Fibroblast of skin of left biceps (primary cell): ENCODE results near the gene F3.
"Not testable (repeated sequence)": the region's sequence is repeated elsewhere in the genome, so short reads cannot be mapped to it uniquely, and the experiment has no call there.

Source experiments
- DNase-seq, 2 experiments: peaks; one replicate each; pipeline ENCODE4 v3.0.0-alpha.2; 2013; ENCODE audit warnings: low read depth in 2 of 2

F3 gene

DNA sequence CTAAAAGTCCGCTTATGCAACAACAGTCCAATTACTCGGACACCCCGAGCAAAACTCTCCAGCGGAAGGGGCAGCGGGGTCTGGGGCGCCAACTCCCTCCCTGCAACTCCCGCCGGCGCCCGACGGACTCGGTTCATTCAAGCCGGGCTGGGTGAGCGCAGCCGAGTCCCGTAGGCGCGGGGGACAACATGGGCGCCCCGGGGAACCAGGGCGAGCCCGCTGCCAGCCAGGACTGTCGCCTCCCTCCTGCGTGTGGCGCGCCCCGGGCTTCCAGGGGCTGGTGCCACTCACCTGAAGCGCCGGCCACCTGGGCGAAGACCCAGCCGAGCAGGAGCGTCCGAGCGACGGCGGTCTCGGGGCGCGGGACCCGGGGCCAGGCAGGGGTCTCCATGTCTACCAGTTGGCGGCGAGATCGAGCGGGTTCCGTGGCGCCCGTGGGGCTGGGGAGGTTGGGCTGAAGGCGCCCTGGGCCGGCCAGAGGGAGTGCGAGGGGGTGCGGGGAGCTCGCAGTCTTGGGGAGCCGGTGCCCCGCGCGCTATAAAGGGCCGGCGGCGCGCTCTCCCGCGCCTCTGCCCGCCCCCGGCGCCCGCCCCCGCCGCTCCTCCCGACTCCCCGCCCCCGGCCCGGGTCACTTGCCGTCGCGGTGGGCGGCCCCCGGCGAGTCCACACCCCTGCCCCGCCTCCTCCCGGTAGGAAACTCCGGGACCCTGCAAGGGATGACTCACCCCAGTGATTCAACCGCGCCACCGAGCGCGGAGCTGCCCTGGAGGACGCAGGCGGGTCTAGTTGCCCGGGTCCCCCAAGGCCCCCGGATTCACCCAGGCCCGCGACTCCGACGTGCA, at the start of gene F3:
Gene F3, minus strand, starts transcription at position 514 of the 842 bp plus-strand sequence. Its CDS starts 123 bp downstream, at position 391.
- peak; percentile 59 to 62 for DNase-seq

DNA sequence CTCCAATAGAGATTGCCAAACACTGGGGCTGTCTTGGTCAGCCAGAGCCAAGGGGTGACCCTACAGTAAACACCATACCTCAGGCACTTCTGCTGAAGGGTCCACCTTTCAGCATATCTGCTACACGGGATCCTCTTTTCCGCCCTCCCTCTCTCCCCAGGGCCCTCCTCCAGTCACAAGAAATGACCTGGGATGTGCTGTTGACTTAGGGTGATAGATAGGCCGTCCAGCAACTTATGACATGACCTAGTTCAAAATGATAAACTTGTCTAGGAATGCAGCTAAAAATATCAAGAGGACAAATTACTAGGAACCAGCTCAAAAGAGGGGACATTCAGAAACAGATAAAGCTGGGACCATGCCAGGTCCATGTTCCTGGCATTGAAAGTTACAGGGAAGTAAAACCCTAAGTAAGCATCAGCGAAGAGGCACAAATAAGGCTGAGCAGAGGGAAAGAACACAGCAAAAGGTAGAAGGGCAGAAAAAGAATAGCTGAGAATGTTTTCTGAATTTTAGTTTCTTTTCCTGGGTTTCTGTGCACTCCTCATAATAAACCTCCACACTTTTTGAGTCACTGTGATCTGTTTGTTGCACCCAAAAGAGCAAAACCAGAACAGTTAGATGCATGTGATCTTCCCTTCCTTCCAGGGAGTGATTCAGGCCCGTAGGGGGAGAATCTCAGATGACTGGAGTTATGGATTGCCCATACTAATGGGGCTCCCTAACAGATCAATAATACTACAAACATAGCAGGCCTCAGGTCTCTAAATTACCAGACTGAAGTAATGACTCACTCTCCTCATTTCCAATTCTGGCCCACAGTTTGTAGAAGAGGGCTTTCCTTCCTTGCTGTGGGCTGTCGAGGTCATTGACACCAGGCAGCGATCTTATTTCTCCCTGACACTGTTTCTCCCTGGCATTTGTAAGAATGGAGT, 48.9 kb upstream of the F3 start:
- DNase-seq = no peak

DNA sequence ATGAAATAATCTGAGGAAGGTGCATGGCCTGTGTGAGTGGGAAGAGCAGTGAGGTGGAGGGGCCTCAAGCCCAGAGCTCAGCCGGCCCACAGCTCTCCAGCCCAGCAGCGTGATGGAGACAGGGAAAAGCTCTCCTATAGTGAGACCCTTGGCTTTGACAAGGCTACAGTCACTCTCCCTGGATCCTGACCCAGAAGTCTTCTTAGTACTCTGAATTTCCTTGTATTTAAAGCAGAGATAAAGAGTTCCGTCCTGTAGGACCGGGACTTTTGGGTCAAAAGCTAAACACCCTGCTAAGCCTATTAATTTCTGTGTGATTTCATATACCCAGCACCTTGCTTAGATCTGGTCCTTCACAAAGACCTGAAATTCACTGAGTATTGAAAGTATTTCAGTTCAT, 48.2 kb upstream of the F3 start:
- no peak for DNase-seq

DNA sequence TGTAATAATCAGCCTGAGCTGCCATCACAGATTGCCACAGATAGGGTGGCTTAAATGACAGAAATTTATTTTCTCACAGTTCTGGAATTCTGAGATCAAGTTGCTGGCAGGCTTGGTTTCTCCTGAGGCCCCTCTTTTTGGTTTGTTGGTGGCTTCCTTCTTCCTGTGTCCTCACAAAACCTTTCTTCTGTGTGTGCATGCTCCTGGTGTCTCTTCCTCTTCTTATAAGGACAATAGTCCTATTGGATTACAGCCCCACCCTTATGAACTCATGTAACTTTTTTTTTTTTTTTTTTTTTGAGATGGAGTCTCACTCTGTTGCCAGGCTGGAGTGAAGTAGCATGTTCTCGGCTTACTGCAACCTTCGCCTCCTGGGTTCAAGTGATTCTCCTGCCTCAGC, 41.0 kb upstream of the F3 start:
- DNase-seq = no peak

DNA sequence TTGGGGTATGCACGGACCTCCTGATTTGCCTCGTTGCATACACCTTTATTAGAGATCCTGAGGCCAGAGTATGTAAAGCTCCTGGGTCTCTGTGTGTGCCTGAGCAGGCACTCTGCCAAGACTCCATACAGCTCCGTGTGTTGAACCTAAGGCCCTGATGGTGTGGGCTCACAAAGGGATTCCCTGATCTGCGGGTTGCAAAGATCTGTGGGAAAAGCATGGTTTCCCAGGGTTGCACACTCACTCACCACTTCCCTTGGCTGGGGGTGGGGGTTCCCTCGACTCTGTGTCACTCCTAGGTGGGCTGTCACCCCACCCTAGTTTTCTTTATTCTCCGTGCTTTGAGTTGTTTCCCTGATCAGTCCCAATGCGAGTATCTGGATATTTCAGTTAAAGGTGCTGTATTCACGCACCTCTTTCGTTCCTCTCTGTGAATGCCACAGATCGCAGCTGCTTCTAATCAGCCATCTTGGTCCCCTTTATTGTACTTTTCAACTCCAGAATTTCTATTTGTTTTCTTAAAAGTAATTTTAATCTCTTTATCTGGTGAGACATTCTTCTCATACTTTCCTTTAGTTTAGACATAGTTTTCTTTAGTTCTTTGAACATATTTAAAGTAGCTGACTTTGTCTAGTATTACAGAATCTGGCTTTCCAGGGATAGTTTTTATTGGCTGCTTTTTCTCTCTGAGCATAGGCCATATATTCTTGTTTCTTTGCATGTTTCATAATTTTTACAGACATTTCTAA, 39.0 kb upstream of the F3 start:
- peak in 1 of 2 experiments; percentile 30 for DNase-seq

DNA sequence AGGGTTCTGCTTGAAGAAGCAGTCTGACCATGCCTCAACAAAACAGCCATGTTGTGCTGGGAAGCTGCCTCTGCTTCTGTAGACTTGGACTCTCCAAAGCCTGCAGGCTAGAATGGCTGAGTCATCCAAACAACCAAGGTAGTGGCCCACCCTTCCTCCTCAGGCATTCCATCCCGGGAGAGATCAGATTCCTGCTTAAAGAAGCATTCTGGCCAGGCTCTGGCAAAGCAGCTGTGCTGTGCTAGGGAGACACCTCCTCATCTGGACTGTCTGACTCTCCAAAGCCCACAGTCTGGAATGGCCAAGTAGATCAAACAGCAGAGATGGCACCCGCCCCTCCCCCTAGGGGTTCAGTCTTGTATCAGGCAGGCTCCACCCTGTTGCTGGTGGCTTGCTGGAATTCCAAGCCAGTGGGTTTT, 38.3 kb upstream of the F3 start:
- DNase-seq = peak; percentile 90 to 92

DNA sequence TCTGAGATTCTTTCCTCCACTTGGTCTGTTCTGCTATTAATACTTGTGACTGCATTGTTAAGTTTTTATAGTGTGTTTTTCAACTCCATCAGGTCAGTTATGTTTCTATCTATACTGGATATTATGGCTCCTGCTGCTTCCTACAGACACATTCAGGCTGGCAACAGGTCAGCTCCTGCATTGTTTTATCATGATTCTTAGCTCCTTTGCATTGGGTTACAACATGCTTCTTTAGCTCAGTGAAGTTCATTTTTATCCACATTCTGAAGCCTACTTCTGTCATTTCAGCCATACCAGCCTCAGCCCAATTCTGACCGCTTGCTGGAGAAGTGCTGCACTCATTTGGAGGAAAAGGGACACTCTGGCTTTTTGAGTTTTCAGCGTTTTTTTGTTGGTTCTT, 37.3 kb upstream of the F3 start:
- DNase-seq = peak in 1 of 2 experiments; percentile 50

DNA sequence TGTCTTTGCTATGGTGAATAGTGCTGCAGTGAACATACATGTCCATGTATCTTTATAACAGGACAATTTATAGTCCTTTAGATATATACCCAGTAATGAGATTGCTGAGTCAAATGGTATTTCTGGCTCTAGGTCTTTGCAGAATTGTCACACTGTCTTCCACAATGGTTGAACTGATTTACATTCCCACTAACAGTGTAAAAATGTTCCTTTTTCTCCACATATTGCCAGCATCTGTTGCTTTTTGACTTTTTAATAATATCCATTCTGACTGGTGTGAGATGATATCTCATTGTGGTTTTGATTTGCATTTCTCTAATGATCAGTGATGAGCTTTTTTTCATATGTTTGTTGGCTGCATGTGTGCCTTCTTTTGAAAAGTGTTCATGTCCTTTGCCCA, 32.4 kb upstream of the F3 start:
- not testable (repeated sequence) for DNase-seq

DNA sequence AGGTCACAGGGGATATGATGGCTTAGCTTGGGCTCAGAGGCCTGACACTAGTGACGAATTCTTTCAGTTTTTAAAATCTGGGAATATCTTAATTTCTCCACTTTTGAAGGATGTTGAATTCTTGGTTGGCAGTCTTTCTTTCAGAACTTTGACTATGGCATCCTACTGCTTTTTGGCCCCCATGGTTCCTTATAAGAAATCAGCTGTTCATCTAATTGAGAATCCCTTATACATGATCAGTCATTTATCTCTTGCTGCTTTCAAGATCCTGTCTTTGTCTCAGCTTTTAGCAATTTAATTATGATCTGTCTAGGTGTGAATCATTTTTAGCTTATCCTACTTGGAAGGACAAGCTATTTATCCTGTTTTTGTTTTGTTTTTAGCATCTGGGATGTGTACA, 31.2 kb upstream of the F3 start:
- no peak for DNase-seq

DNA sequence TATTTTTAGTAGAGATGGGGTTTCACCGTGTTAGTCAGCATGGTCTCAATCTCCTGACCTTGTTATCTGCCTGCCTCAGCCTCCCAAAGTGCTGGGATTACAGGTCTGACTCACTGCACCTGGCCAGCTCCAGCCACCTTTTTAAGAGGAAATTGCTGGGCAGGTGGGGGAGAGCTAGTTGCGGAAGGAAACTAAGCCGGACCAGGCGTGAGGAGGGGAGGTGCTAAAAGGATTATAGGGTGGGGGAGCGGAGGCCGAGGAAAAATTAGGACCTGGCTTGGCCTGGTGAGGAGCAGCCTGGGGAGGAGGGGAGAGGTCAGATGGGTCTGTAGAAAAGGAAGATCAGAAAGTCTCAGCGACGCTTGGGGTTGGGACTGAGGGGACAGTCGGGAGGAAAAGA, 29.4 kb upstream of the F3 start:
- not testable (repeated sequence) for DNase-seq

DNA sequence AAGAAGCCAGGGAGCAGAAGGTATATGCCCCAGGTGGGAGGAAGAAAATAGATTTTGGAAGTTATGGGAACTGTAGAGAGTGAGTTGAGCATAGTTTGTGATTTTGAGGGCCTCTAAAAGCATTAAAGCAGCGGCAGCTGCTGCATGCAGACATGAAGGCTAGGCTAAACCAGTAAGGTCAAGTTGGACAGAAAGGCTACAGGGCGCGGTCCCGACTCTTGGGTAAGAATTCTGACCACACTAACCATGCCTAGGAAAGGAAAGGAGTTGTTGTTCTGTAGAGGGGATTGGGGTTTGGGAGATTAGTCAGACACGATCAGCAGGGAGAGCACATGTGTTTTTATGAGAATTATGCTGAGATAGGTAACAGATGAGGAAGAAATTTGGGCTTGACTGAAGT, 27.2 kb upstream of the F3 start:
- DNase-seq = not testable (repeated sequence)

DNA sequence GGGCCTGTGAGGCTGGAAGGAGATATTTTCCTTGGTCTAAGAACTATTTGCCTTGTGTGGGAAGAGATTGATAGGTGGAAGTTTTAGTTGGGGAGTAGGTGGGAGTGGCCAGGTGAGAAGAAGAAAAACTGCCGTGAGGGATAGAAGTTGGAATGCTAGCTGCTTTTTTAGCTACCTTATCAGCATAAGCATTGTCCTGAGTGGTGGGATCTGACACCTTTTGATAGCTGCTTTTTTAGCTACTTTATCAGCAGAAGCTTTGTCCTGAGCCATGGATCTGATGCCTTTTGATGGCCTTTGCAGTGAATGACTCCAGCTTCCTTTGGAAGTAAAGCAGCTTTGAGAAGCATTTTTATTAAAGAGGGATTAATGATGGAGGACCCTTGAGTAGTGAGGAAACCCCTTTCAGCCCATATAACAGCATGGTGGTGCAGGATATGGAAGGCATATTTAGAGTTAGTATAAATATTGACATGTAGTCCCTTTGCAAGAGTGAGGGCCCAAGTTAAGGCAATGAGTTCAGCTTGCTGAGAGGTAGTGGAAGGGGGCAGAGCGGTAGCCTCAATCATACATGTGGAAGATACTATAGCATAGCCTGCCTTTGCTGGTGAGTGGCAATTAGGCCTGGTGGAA, 26.5 kb upstream of the F3 start:
- DNase-seq = not testable (repeated sequence)

DNA sequence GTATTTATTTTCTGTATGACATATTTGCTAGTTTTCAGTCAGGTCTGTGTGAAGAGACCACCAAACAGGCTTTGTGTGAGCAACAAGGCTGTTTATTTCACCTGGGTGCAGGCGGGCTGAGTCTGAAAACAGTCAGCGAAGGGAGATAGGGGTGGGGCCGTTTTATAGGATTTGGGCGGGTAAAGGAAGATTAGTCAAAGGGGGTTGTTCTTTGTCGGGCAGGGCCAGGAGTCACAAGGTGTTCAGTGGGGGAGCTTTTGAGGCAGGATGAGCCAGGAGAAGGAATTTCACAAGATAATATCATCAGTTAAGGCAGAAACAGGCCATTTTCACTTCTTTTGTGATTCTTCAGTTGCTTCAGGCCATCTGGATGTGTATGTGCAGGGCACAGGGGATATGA, 24.9 kb upstream of the F3 start:
- not testable (repeated sequence) for DNase-seq

DNA sequence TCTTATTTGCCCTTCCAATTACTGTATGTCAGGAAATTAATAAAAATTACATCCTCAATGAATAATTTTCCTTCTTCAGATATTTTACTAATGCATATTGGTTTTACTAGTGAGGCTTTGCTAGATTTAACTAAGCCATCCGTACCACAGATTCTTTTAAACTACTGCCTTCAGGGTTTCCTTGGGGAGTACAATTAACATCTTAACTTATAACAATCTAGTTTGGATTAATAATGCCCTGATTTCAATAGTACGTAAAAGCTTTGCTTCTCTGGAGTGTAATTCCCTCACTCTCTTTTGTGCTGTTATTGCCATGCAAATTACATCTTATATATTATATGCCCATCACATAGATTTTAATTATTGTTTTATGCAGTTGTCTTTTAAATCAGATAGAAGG, 24.3 kb upstream of the F3 start:
- no peak for DNase-seq

DNA sequence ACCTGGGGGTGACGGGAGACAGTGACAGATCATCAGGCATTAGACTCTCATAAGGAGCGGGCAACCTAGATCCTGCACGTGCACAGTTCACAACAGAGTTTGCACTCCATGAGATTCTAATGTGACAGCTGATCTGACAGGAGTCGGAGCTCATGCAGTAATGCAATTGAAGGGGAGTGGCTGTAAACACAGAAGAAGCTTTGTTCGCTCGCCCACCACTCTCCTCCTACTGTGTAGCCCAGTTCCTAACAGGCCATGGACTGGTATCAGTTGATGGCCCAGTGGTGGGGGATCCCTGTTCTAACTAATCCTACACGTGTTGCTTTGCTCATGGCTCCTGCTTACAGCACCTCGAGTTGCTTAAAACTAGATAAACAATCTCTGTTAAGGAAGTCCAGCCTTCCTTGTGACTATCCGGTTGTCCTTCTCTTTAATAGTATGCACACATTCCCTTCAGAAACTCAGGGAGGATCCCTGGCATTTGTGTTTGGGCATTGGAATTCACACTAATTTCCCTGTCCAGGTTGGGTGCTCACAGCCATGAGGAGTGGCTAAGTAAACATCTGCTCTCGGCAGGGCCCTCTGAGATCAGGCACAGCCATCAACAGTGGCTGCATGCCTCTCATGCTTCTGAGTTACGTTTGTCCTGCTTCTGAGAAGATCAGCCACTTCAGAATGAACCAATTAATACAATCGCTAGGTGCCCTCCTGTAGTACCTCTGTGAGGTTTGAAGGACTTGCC, 21.1 kb upstream of the F3 start:
- no peak for DNase-seq

DNA sequence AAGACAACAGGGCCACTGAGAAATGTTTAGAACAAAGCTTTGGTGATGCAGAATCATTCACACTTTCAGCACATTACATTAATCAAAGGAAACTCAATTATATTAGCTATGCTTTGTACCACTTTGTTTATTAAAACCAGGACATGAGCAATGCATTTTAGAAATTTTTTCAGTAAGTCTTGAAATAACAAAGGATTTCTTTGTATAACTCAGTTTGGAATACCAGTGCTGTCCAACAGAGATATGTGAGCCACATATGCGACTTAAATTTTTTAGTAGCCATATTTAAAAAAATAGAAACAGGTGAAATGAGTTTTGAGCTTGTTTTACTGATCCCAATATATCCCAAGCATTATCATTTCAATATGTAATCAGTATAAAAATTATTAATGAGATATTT, 18.8 kb upstream of the F3 start:
- DNase-seq = no peak

DNA sequence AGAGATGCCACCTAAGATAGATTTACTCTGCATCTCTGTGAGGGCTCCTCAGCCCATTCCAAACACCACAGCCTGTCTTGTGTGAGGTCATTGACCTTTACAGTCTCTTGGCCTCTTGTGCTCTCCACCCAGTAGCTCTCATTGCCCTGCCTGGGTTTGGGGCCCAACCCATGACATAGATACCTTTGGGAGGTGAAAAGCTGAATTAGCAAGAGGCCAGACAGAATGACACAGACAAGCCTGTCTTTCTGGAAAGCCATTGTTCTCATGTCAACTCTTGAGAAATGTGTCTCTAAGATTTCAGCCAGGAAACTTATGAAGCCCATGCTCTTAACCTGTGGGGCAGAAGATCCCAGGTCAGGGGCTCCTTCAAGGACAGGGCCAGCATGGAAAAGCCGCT, 18.4 kb upstream of the F3 start:
- DNase-seq = no peak

DNA sequence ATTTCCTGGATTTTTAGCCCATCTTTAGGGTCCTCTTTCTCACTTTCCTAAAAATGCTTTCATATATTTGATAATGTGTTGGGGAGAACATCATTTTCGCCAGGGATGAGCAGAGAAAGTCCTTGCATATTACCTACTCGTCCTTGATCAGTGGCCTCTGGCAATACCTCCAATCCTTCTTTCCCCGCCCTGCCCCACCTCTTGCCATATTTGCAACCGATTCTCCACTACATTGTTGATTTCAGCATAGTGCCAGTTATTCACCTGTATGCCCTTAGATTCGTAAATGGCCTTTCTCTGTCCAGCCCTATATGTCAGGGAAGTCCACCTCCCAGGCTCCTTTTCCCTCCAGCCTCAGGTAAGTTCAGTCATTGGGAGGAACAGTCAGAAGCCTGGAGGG, 13.5 kb upstream of the F3 start:
- DNase-seq = no peak

DNA sequence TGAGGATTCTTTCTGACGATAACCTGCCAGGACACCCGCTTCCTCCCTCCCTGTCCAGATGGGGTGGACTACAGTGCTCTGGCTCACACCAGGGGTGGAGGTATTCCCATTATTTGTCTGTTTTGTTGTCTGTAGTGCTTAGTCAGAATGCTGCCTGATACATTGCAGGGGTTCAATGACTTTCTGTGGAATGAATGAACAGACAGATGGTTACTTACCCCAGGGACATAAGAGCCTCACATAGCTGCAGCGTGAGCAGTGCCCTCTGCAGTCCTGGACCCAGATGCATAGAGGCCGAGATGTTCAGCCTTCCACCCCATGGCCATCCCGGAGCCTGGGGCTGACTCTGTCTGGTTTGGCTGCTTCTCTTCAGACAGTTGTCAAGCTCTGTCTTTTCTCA, 13.0 kb upstream of the F3 start:
- DNase-seq = no peak

DNA sequence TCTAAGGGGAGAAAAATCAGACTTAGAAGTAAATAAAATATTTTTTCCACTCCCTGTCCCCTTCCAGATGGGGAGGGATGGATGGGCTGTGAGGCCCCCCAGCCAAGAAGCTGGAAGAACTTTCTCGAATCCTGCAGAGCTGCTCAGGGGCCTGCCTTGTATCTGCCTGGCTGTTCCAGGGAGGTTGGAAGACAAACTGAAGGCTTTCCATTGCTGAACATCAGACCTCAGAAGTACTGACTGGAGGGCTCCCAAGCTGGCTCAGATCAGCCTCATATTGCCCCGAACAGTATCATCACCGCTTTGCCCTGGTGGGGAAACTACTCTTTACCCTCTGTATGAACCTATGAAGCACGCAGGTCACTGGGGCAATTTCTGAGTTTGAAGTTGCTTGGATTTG, 12.4 kb upstream of the F3 start:
- DNase-seq = no peak

DNA sequence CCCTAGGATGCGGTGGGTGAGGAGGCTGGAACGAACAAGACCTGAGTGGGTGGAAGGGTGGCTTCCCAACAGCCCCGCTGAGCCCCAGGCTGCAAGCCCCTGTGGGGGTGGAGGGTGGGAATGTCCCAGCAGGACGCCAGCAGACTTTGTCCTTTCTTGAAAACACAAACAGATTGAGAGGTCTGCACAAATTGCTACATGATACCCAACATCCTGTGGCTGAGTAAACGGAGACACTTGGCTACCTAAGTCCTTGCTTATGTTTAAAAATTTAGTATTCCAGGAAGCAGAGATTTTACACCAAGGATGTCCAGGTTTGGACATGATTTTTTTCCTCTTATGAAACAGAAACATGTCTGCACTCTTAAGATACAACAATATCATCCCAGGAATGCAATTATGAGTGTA, 11.8 kb upstream of the F3 start:
- DNase-seq = no peak
